Lower leg skin (tissue), 4 donors: ENCODE measurements around the gene KPNA3. TPM values are rescaled to one million over a fixed set of nuclear protein-coding genes. Genes with fewer than 3 reads are reported as not detected.
A peak's percentile ranks its signal among the peaks of the same experiment; 100 is the strongest.

ENCODE experiments used
- DNase-seq, 2 donors: peaks; one replicate each; pipeline ENCODE4 v3.0.0-alpha.2; 2019; ENCODE audit warnings: low spot score in 2 of 2
- H3K4me3 ChIP-seq: fragments of 200-600 bp; sonication (generic); 2 replicates; pipeline ENCODE4 v1.5.1; 2017; ENCODE audit warnings: mild to moderate bottlenecking, low read depth; ENCODE audit not compliant: poor library complexity, severe bottlenecking
- POLR2A ChIP-seq, 2 donors: fragments of 450-650 bp; IDR thresholded peaks; one replicate each; pipeline ENCODE4 v1.6.1; 2016 to 2017; ENCODE audit warnings: antibody characterized with exemption in 2 of 2, mild to moderate bottlenecking in 1 of 2, moderate library complexity in 1 of 2
- WGBS, 2 donors: methylation state at CpG; one replicate each; pipeline ENCODE4 v1.1.5; 2018; 5-methylcytosine and 5-hydroxymethylcytosine counted together
- intact Hi-C: fragments of 100-400 bp; cut with DNase I; formaldehyde crosslinking; loops from one replicate; pipeline ENCODE4 v1.15.0; 2023; ENCODE audit warnings: low total_unique reads
- total RNA-seq, 4 donors: library from RNA; depleted of rRNA; stranded (reverse); fragments of >200 nt; gene quantifications; one replicate each; pipeline ENCODE4 v1.1.0, GENCODE V29; 2016
- TF ChIP-seq, protein P1 (sequence below), 3 donors: fragments of 450-650 bp; IDR thresholded peaks; one replicate each; pipeline ENCODE4 v1.5.1; 2016; ENCODE audit warnings: antibody characterized with exemption in 3 of 3, mild to moderate bottlenecking in 3 of 3, moderate library complexity in 2 of 3

The KPNA3 gene
- total RNA-seq, 4 donors from 2014 or later = 17.7 to 25.0 (median 24.8) TPM

DNA sequence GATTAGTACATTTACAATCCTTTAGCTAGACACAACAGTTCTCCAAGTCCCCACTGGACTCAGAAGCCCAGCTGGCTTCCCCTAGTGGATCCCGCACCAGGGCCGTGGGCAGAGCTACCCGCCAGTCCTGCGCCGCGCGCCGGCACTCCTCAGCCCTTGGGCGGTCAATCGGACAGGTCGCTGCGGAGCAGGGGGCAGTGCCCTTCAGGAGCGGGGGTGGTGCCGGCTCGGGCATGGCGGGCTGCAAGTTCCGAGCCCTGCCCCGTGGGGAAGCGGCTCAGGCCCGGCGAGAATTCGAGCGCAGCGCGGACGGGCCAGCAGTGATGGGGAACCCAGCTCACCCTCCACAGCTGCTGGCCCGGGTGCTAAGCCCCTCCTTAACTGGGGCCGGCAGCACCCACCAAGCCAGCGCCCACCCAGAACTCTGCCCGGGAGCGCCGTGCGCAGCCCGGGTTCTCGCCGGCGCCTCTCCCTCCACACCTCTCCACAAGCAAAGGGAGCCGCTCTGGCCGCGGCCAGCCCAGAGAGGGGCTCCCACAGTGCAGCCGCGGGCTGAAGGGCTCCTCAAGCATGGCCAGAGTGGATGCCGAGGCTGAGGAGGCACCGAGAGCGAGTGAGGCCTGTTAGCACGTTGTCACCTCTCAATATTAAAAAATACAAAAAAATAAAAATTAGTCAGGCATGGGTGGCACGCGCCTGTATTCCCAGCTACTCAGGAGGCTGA, 114.1 kb downstream of the KPNA3 start:
- WGBS, 2 donors = 94 to 97% methylated on average over 37 to 48 of the region's 48 CpGs
- intact Hi-C loops = no loop called here
- peak in 1 of 2 donors; percentile 77 for DNase-seq
- TF ChIP-seq POLR2A (IDR thresholded peaks at IDR 0.05) = no peak
- TF ChIP-seq, protein P1, sequence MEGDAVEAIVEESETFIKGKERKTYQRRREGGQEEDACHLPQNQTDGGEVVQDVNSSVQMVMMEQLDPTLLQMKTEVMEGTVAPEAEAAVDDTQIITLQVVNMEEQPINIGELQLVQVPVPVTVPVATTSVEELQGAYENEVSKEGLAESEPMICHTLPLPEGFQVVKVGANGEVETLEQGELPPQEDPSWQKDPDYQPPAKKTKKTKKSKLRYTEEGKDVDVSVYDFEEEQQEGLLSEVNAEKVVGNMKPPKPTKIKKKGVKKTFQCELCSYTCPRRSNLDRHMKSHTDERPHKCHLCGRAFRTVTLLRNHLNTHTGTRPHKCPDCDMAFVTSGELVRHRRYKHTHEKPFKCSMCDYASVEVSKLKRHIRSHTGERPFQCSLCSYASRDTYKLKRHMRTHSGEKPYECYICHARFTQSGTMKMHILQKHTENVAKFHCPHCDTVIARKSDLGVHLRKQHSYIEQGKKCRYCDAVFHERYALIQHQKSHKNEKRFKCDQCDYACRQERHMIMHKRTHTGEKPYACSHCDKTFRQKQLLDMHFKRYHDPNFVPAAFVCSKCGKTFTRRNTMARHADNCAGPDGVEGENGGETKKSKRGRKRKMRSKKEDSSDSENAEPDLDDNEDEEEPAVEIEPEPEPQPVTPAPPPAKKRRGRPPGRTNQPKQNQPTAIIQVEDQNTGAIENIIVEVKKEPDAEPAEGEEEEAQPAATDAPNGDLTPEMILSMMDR (IDR thresholded peaks at IDR 0.05) = no peak
- H3K4me3 ChIP-seq = no peak overlapping the region

GRCh38 chr13:49676581-49677298, 115.7 kb downstream of the KPNA3 start:
- peak in 1 of 2 donors; percentile 3 for DNase-seq
- WGBS, 2 donors = 92 to 95% methylated on average over 6 of the region's 6 CpGs
- H3K4me3 ChIP-seq = no peak overlapping the region
- intact Hi-C loops = no loop called here
- TF ChIP-seq POLR2A (IDR thresholded peaks at IDR 0.05) = no peak
- TF ChIP-seq, protein P1 (IDR thresholded peaks at IDR 0.05) = no peak

DNA sequence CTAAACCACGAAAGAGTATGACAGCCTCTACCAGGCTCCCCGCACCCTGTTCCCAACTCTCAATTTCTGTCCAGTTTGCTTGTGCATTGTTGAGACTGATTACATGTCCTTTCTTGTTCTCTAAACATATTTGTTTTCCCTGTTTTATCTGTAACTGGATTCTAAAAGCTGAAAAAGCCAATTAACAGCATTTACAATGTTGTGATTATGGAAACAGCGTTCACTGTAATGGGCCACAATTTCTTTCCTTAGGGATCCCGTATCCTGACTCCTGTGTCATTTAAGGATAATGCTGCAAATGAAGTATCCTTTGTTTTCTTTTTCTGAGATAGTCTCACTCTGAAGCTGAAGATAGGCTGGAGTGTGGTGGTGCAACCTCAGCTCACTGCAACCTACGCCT, 121.7 kb downstream of the KPNA3 start:
- 84 to 87% methylated on average over 5 of the region's 5 CpGs for WGBS, 2 donors
- no peak for DNase-seq
- TF ChIP-seq, protein P1 (IDR thresholded peaks at IDR 0.05) = no peak
- no peak for TF ChIP-seq POLR2A (IDR thresholded peaks at IDR 0.05)
- intact Hi-C loops = no loop called here
- no peak overlapping the region for H3K4me3 ChIP-seq

GRCh38 chr13:49669735-49670309, 122.7 kb downstream of the KPNA3 start:
- DNase-seq = no peak
- intact Hi-C loops = loop anchor here (10.0 kb wide), 1 partner anchor 175 kb away; no protein-coding TSS in a partner anchor
- H3K4me3 ChIP-seq = no peak overlapping the region
- WGBS, 2 donors = 32 to 54% methylated on average over 5 of the region's 5 CpGs
- TF ChIP-seq, protein P1 (IDR thresholded peaks at IDR 0.05) = no peak
- TF ChIP-seq POLR2A (IDR thresholded peaks at IDR 0.05) = no peak

- TF ChIP-seq, protein P1 (IDR thresholded peaks at IDR 0.05) = no peak
- TF ChIP-seq POLR2A (IDR thresholded peaks at IDR 0.05) = no peak
- WGBS, 2 donors = 45 to 55% methylated on average over 2 of the region's 2 CpGs
- no peak for DNase-seq
- no peak overlapping the region for H3K4me3 ChIP-seq
- intact Hi-C loops = loop anchor here (10.0 kb wide), 1 partner anchor 177 kb away; no protein-coding TSS in a partner anchor
Observed at GRCh38 chr13:49667773-49668172, 124.7 kb downstream of the KPNA3 start.
